Adrenal gland (tissue), 12 donors: ENCODE data around the gene MEIOB. TPM values are rescaled to one million over a fixed set of nuclear protein-coding genes. Genes with fewer than 3 reads are reported as not detected.

Experiments used
- DNase-seq, 7 donors: peaks; one replicate each; pipeline ENCODE4 v3.0.0-alpha.2; 2019 to 2020
- H3K27ac ChIP-seq, 5 donors: fragments of 200-600 bp; sonication (generic) in 4 of 5; 1 replicate in 3 of 5; 2 replicates in 2 of 5; pipeline versions ENCODE4 v1.5.1 to v1.8.0; 2016 to 2020; ENCODE audit warnings: mild to moderate bottlenecking in 1 of 5
- H3K27me3 ChIP-seq: fragments of 200-600 bp; 2 replicates; pipeline ENCODE4 v1.8.0; 2021
- H3K36me3 ChIP-seq, 2 donors: fragments of 200-600 bp; replicated peaks in 1 of 2; 1 replicate in 1 of 2; 2 replicates in 1 of 2; pipeline versions ENCODE4 v1.5.1 to v1.8.0; 2018 to 2022
- H3K4me1 ChIP-seq, 2 donors: fragments of 200-600 bp; replicated peaks in 1 of 2; 1 replicate in 1 of 2; 2 replicates in 1 of 2; pipeline versions ENCODE4 v1.5.1 to v1.8.0; 2018 to 2021
- H3K4me3 ChIP-seq, 4 donors: fragments of 200-600 bp; sonication (generic) in 3 of 4; one replicate each; pipeline ENCODE4 v1.5.1; 2016 to 2018
- H3K9me3 ChIP-seq, 3 donors: fragments of 200-600 bp; sonication (generic) in 1 of 3; replicated peaks in 1 of 3; 1 replicate in 2 of 3; 2 replicates in 1 of 3; pipeline versions ENCODE4 v1.5.1 to v1.8.0; 2016 to 2021
- CTCF ChIP-seq, 6 experiments: fragments of 450-650 bp in 4 of 6; fragments of 200-600 bp in 2 of 6; sonication (generic) in 1 of 6; IDR thresholded peaks; 1 replicate in 5 of 6; 2 replicates in 1 of 6; pipeline versions ENCODE4 v1.5.1 to v1.8.0; 2016 to 2021; ENCODE audit warnings: antibody characterized with exemption in 6 of 6, mild to moderate bottlenecking in 2 of 6, moderate library complexity in 1 of 6
- POLR2A ChIP-seq, 2 donors: fragments of 450-650 bp; IDR thresholded peaks; one replicate each; pipeline ENCODE4 v1.6.1; 2017; ENCODE audit warnings: antibody characterized with exemption in 2 of 2, mild to moderate bottlenecking in 2 of 2, moderate library complexity in 1 of 2
- WGBS, 4 donors: extraction: QIAGEN DNeasy Blood & Tissue Kit in 2 of 4; methylation state at CpG; one replicate each; pipeline versions ENCODE4 v1.1.5 to v1.1.7; 2013 to 2017; 5-methylcytosine and 5-hydroxymethylcytosine counted together
- intact Hi-C, 2 donors: fragments of 100-400 bp; cut with DNase I; formaldehyde crosslinking; loops; one replicate each; pipeline versions ENCODE4 v1.14.1 to v1.15.0; 2022 to 2023
- polyA plus RNA-seq, 3 donors: library from polyadenylated mRNA; stranded (reverse); fragments of 200-250 nt in 2 of 3; fragments of 350-450 nt in 1 of 3; fragmentation: Illumina TruSeq in 1 of 3; extraction: RNeasy Lipid Tissue Mini Kit (QIAGEN cat#74804) in 1 of 3; gene quantifications; one replicate each; pipeline ENCODE4 v1.2.3, GENCODE V29; 2013 to 2014
- total RNA-seq, 9 donors: library from RNA; depleted of rRNA in 4 of 9; stranded (reverse); fragments of >200 nt in 4 of 9; fragments of 120-200 nt in 1 of 9; fragmentation: NEBNext Ultra II Directional in 1 of 9; extraction: Animal tissue kit (Norgen Biotek cat#: 25700) in 1 of 9; gene quantifications; one replicate each; pipeline versions ENCODE4 v1.1.0 to v1.2.4, GENCODE V29; 2013 to 2023
- donor health status: healthy with polysubstance abuse.
- donor health status: Bipolar disorder and iron deficiency.
- donor health status: DM: yes; HTN: yes; CAD: no.
- donor health status: DM: no; HTN: no; CAD: no.
- donor health status: DM: no; HTN: no; CAD: no.
- donor health status: DM: yes; HTN: yes; CAD: no.

The MEIOB gene
- total and polyA plus RNA-seq, 12 donors = 0.23 TPM; not detected in 11

GRCh38 chr16:1912215-1912543 is 40.2 kb upstream of the MEIOB start:
- Histone ChIP-seq H3K4me3 (no peak overlapping the region), H3K27me3 (peaks cover 20% of the 10 kb centered on the region), H3K4me1 (no peaks in the 10 kb centered on the region), H3K36me3 (no peaks in the 10 kb centered on the region), H3K27ac (no peak overlapping the region), H3K9me3 (no peaks in the 10 kb centered on the region)
- intact Hi-C loops = no loop called here
- no peak for TF ChIP-seq CTCF (IDR thresholded peaks at IDR 0.05)
- no peak for TF ChIP-seq POLR2A (IDR thresholded peaks at IDR 0.05)
- no peak for DNase-seq
- 78 to 95% (median 93%) methylated on average over 3 to 17 of the region's 17 CpGs for WGBS, 4 donors

GRCh38 chr16:1911467-1912214 is 39.7 kb upstream of the MEIOB start:
- no peak for DNase-seq
- intact Hi-C loops = no loop called here
- Histone ChIP-seq H3K27me3 (peaks cover 16% of the 10 kb centered on the region), H3K4me3 (no peak overlapping the region), H3K9me3 (no peaks in the 10 kb centered on the region), H3K36me3 (no peaks in the 10 kb centered on the region), H3K4me1 (no peaks in the 10 kb centered on the region), H3K27ac (no peak overlapping the region)
- 88 to 92% (median 91%) methylated on average over 32 to 59 of the region's 59 CpGs for WGBS, 4 donors
- TF ChIP-seq CTCF (IDR thresholded peaks at IDR 0.05) (no peak), POLR2A (IDR thresholded peaks at IDR 0.05) (no peak)

GRCh38 chr16:1909561-1910231 is 37.7 kb upstream of the MEIOB start:
- no peak for DNase-seq
- no peak overlapping the region for H3K27ac ChIP-seq
- H3K4me1 ChIP-seq = no peaks in the 10 kb centered on the region
- H3K27me3 ChIP-seq = peaks cover 10% of the 10 kb centered on the region
- H3K4me3 ChIP-seq = no peak overlapping the region
- TF ChIP-seq POLR2A (IDR thresholded peaks at IDR 0.05) (no peak), CTCF (IDR thresholded peaks at IDR 0.05) (no peak)
- WGBS, 4 donors = 69 to 80% (median 79%) methylated on average over 10 to 18 of the region's 18 CpGs
- H3K36me3 ChIP-seq = no peaks in the 10 kb centered on the region
- intact Hi-C loops = no loop called here
- no peaks in the 10 kb centered on the region for H3K9me3 ChIP-seq

- intact Hi-C loops = no loop called here
- no peak overlapping the region for H3K4me3 ChIP-seq
- no peaks in the 10 kb centered on the region for H3K36me3 ChIP-seq
- no peak for DNase-seq
- TF ChIP-seq CTCF (IDR thresholded peaks at IDR 0.05) (no peak), POLR2A (IDR thresholded peaks at IDR 0.05) (no peak)
- peaks cover 10% of the 10 kb centered on the region for H3K27me3 ChIP-seq
- H3K4me1 ChIP-seq = no peaks in the 10 kb centered on the region
- H3K27ac ChIP-seq = no peak overlapping the region
- 50 to 74% (median 65%) methylated on average over 3 to 9 of the region's 9 CpGs for WGBS, 4 donors
- no peaks in the 10 kb centered on the region for H3K9me3 ChIP-seq
Measured at GRCh38 chr16:1908983-1909382, 37.0 kb upstream of the MEIOB start.
